Fibroblast of lung (primary cell): ENCODE measurements around the gene PHRF1. TPM values are rescaled to one million over a fixed set of nuclear protein-coding genes. Genes with fewer than 3 reads are reported as not detected.
"Not testable (repeated sequence)": the region's sequence is repeated elsewhere in the genome, so short reads cannot be mapped to it uniquely, and the experiment has no call there.

Source experiments
- DNase-seq, 2 donors: peaks; one replicate each; pipeline versions ENCODE4 v3.0.0 to v3.0.0-alpha.2; 2010; ENCODE audit warnings: low read depth in 2 of 2
- H2AFZ ChIP-seq: 2 replicates; pipeline ENCODE4 v1.5.1; 2012; ENCODE audit warnings: low read length, control low read depth, inconsistent platforms
- H3K27ac ChIP-seq: 2 replicates; pipeline ENCODE4 v1.5.1; 2011; ENCODE audit warnings: low read length, control low read depth; ENCODE audit not compliant: insufficient read depth
- H3K27me3 ChIP-seq: 2 replicates; pipeline ENCODE4 v1.5.1; 2011; ENCODE audit warnings: mild to moderate bottlenecking, low read length; ENCODE audit not compliant: control insufficient read depth, insufficient read depth
- H3K36me3 ChIP-seq: 2 replicates; pipeline ENCODE4 v1.5.1; 2011; ENCODE audit warnings: low read length; ENCODE audit not compliant: control insufficient read depth, insufficient read depth
- H3K4me1 ChIP-seq: 2 replicates; pipeline ENCODE4 v1.5.1; 2011; ENCODE audit warnings: low read length; ENCODE audit not compliant: control insufficient read depth, insufficient read depth; ENCODE audit errors: extremely low read depth
- H3K4me2 ChIP-seq: 2 replicates; pipeline ENCODE4 v1.5.1; 2011; ENCODE audit warnings: low read length, control low read depth; ENCODE audit not compliant: insufficient read depth; ENCODE audit errors: extremely low read depth
- H3K4me3 ChIP-seq, 4 experiments: fragments of 200-600 bp in 1 of 4; sonication (generic) in 1 of 4; replicated peaks in 1 of 4; 2 replicates each; pipeline ENCODE4 v1.5.1; 2011 to 2016; ENCODE audit warnings: low read length in 4 of 4, low read depth in 3 of 4, mild to moderate bottlenecking in 3 of 4, control low read depth in 2 of 4, inconsistent platforms in 1 of 4, mixed read lengths in 1 of 4; ENCODE audit not compliant: insufficient read depth in 1 of 4; ENCODE audit errors: control extremely low read depth in 1 of 4
- H3K79me2 ChIP-seq: 2 replicates; pipeline ENCODE4 v1.5.1; 2012; ENCODE audit warnings: mild to moderate bottlenecking, low read length, inconsistent platforms; ENCODE audit not compliant: control insufficient read depth, insufficient read depth
- H3K9ac ChIP-seq: 2 replicates; pipeline ENCODE4 v1.5.1; 2011; ENCODE audit warnings: mild to moderate bottlenecking, low read length, control low read depth; ENCODE audit not compliant: insufficient read depth
- H3K9me3 ChIP-seq: 2 replicates; pipeline ENCODE4 v1.5.1; 2012; ENCODE audit warnings: low read depth, low read length; ENCODE audit not compliant: control insufficient read depth, insufficient read depth
- H4K20me1 ChIP-seq: 2 replicates; pipeline ENCODE4 v1.5.1; 2011; ENCODE audit warnings: low read length; ENCODE audit not compliant: control insufficient read depth, insufficient read depth; ENCODE audit errors: extremely low read depth
- CTCF ChIP-seq, 2 donors: IDR thresholded peaks in 1 of 2; conservative IDR thresholded peaks in 1 of 2; 1 replicate in 1 of 2; 2 replicates in 1 of 2; pipeline ENCODE4 v1.5.1; 2011 to 2012; ENCODE audit warnings: low read length in 2 of 2, control low read depth in 1 of 2, inconsistent platforms in 1 of 2, low read depth in 1 of 2, mild to moderate bottlenecking in 1 of 2
- EZH2 ChIP-seq: IDR thresholded peaks from 2 replicates; pipeline ENCODE4 v1.5.1; 2012; ENCODE audit warnings: low read length, control low read depth, mild to moderate bottlenecking; ENCODE audit errors: missing control alignments
- polyA plus RNA-seq, 2 donors: library from polyadenylated mRNA; depleted of rRNA in 1 of 2; stranded (reverse) in 1 of 2; unstranded in 1 of 2; fragments of >200 nt; gene quantifications; 2 replicates each; pipeline ENCODE4 v1.2.1, GENCODE V29; 2011 to 2012; ENCODE audit warnings: missing spikeins in 1 of 2
- total RNA-seq: library from RNA; depleted of rRNA; stranded (reverse); fragments of >200 nt; gene quantifications from 2 replicates; pipeline ENCODE4 v1.2.1, GENCODE V29; 2014

Gene PHRF1
- total and polyA plus RNA-seq, 2 donors (not counting 1 experiment from before 2014, with no cell fraction given): 5.9 to 16.8 TPM

GRCh38 chr11:571802-572185 lies 4.5 kb upstream of the PHRF1 start:
- Histone ChIP-seq H4K20me1 (no peaks in the 10 kb centered on the region), H3K4me3 (no peak overlapping the region), H3K9ac (no peak overlapping the region), H3K27me3 (no peaks in the 10 kb centered on the region), H3K4me2 (no peak overlapping the region), H3K4me1 (peaks cover 2% of the 10 kb centered on the region), H2AFZ (no peak overlapping the region), H3K79me2 (peaks cover 5% of the 10 kb centered on the region), H3K36me3 (no peaks in the 10 kb centered on the region), H3K9me3 (no peaks in the 10 kb centered on the region), H3K27ac (no peak overlapping the region)
- no peak for DNase-seq
- TF ChIP-seq CTCF (conservative IDR thresholded peaks at IDR 0.05 in 1 of 2, IDR thresholded peaks at IDR 0.05 in 1 of 2; ENCODE audit: low read depth in 1 of 2, low read length in 2 of 2) (no peak), EZH2 (no peak)

GRCh38 chr11:573146-573759 lies 3.0 kb upstream of the PHRF1 start:
- H3K9me3 ChIP-seq: no peaks in the 10 kb centered on the region
- TF ChIP-seq EZH2: no peak
- TF ChIP-seq CTCF (conservative IDR thresholded peaks at IDR 0.05 in 1 of 2, IDR thresholded peaks at IDR 0.05 in 1 of 2; ENCODE audit: low read depth in 1 of 2, low read length in 2 of 2): no peak
- no peak overlapping the region for H3K4me2 ChIP-seq
- peaks cover 2% of the 10 kb centered on the region for H3K4me1 ChIP-seq
- H3K4me3 ChIP-seq: no peak overlapping the region
- H3K36me3 ChIP-seq: no peaks in the 10 kb centered on the region
- H3K9ac ChIP-seq: no peak overlapping the region
- no peak for DNase-seq
- H2AFZ ChIP-seq: no peak overlapping the region
- H3K79me2 ChIP-seq: peaks cover 16% of the 10 kb centered on the region
- H4K20me1 ChIP-seq: no peaks in the 10 kb centered on the region
- no peaks in the 10 kb centered on the region for H3K27me3 ChIP-seq
- H3K27ac ChIP-seq: no peak overlapping the region

GRCh38 chr11:574031-574570 lies 2.2 kb upstream of the PHRF1 start:
- not testable (repeated sequence) for H3K27me3 ChIP-seq, H4K20me1 ChIP-seq, H3K27ac ChIP-seq, H3K4me1 ChIP-seq, H3K36me3 ChIP-seq, H3K4me3 ChIP-seq, H2AFZ ChIP-seq, H3K9ac ChIP-seq, H3K9me3 ChIP-seq, H3K4me2 ChIP-seq, DNase-seq
- peaks cover 24% of the 10 kb centered on the region for H3K79me2 ChIP-seq
